LoVo (cell line): Measurements from ENCODE around the gene PRKCZ.

Source experiments
- DNase-seq: peaks from one replicate; pipeline ENCODE4 v3.0.0-alpha.2; 2016; ENCODE audit warnings: low spot score

PRKCZ gene

DNA sequence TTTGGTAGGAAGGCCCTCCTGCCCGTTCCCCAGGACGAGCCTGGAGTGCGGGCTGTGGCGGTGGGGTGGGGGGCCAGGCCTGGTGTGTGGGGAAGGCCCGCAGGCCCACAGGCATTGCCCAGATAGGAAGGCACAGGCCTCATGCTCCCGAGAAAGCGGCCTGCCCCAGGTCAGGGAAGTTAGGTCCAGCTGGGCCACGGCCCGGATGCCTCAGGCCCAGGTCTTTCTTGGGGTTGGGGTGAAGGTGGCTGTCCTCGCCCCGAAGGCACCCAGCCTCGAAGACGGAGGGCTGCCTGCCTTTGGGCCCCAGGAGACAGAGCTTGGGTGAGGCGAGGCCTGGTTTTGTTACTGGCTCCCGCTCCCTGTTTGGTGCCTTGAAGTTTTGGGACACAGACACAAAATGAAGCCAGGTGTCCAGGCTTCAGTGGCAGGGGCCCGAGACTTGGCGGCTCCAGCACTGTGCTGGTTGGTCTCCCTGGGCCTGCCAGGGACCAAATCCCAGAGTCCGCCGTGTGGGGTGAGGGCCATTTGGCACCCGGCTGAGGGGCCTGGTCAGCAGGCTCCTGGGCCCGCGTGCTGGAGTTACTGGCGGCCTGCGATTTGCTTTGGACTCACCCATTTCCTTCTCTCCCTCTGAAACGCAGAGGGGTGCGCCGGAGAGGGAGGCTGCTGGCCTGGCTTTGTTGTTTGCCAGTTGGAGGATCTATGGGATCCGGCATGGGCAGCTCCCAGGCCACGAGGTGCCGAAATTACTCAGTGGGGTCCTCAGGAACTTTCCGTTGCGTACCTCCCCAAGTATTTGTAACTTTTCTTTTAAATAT, 179.9 kb downstream of the PRKCZ start:
- DNase-seq, result no peak

DNA sequence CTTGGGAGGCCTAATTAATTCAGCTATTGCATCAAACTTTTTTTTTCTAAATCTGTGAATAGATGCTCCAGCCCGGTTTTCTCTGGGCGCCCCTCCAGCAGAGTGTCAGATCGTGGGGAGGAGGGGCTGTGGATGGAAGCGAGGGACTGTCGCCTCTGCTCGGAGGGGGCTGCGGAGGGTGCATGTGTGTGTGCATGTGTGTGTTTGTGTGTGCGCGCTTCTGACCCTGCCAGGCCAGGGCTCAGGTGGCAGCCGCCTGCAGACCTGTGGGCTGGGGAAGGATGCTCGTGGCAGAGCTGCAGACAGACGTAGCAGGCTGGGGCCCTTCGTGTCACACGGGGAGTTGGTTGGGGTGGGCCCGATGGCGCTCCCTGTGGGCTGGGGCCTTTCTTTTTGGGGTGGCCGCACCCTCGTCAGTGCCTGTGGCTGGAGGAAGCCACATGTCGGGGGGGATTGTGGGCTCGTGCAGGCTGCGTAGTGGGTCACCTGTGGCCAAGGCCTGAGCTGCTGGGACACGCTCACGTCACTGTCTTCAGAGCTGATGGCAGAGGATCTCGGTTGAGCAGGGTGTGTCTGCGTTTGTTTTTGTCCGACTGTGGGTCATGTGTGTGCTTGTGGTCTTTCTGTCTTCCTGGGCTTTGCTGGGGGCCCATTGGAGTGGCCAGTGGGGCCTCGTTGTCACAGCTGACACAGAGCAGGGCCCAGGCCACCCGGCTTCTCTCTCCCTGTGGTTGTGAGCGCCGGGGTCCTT, 180.7 kb downstream of the PRKCZ start:
- DNase-seq, result no peak

DNA sequence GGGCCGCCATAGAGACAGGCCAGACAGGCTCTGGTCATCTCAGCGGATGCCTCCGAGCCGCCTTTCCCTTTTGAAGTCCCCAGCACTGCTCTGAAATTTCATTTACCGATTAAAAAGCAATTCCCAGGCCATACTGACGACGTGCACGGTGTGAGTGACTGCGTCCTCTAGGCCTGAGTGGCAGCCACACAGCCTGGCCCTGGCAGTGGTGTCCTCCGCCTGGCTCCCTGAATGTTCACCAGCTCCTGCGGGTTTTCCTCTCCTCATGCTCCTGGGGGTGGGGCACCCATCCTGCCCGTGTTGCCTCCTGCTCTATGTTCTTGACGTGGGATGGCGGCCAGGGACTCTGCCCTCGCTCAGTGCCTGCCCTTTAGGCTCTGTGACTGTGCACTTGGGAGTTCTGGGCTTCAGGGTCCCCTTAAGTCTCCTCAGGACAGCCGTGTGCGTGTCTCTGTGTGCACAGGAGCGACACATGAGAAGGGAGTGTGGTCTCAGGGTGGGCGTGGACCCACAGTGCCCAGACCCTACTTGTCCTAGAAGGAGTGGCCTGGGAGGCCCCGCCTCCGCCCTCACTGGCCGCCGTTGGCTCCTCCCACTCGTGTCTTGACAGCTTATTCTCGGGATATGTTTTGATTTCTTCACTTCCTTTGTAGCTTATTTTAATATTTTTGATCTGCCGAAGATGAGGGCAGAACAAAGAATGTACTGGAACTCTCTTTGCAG, 181.5 kb downstream of the PRKCZ start:
- DNase-seq, result no peak

DNA sequence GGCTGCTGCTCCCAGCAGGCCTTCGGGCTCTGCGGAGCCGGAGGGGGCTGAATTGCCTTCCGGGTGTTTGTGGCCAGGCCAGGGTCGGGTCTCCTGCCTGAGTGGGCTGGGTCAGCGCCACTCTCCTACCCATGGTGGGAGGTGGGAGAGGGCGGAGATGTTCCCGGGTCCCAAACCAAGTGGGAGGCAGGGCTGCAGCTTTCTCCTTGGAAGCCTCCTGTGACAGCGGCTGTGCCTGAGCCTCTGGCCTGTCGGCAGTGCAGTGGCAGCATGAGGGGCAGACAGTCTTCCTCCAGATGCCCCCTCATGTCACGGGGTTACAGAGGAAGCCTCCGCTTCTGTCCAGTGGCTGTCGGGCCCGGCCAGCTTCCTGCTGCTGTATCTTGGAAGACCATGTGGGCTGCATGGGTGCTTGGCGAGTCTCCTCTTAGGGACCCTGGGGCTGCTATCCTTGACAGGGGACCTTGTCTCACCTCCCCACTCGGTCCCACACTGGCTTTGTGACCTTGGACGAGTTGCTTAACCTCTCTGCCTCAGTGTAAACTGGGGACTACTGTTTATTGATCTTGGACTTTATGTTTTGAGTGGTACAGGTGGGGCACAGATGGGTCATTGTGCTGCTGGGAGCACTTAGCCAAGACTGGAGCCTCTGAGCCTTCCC, 182.2 kb downstream of the PRKCZ start:
- DNase-seq, result no peak

DNA sequence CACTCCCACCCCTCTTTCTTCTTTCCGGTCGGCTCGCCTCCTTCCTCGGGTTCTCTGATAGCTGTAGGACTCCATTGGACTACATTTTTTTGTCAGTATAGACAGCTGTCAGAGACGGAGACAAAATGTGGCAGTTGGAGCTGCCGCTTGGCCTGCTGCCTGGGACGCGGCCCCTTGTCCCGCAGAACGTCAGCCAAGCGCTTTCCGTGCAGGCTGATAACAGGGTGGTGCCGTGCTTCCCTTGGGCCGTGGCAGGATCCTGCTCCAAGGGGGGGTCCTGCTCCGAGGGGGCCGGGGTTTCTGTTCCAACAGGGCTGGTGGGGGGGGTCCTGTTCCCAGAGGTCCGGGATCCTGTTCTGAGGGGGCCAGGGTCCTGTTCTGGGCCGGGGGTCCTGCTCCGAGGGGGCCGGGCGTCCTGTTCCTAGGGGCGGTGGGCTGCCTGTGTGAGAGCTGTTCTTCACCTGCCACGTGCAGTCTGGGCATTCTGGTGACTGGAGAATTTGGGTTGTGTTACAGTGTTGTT, 182.8 kb downstream of the PRKCZ start:
- no peak for DNase-seq

DNA sequence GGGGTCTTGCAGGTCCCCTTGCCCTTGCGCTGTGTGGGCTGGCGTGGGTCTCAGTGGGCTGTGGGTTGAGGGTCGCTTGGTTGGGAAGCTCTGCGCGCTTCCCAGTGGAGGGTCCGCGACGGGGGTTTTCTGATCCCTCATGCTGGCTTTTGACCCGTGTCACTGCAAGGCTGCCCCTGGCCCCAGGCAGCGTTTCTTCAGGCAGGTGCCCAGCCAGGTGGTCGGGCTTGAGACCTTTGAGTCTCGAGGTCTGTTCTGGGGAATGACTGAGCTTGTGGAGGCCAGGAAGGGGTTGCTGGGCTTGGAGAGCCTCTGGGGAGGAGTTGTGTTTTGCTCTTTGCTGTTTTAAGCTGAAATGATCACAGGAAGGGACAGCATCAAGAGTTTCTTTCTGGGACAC, 183.3 kb downstream of the PRKCZ start:
- no peak for DNase-seq

DNA sequence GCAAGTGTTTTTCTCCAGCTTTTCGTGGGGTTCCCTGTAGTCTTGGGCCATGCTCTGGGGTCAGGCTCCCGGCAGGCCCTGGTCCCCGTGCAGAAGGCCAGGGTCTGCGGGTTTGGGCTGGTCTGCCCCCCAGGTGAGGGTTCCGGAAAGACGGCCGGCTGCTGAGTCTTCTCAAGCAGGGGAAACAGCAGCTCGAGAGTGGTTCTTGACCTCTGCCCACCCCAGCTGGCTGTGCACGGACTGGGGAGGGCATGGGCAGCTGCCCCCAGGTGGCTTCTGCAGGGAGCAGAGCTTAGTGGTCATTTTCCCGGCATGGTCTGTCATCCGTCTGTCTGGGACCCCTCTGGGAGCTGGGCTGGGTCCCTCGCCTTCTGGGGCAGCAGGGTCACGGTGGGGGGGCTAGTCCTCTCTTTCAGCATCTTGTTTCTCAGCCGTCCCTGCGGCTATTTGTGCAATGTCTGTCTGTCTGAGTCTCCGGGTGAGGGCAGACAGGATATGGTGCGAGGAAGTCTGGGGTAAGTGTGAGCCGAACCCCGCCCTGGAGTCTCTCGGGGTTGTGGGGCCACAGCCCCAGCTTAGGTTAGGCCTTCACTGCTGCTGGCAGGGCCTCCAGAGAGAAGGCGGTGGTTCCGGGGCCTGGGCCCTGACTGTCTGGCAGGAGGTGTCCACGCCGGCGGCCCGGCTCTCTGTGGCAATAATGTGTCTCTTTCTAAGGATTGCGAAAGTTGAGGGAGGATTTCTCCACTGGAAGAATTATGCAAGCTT, 184.0 kb downstream of the PRKCZ start:
- DNase-seq, result no peak

DNA sequence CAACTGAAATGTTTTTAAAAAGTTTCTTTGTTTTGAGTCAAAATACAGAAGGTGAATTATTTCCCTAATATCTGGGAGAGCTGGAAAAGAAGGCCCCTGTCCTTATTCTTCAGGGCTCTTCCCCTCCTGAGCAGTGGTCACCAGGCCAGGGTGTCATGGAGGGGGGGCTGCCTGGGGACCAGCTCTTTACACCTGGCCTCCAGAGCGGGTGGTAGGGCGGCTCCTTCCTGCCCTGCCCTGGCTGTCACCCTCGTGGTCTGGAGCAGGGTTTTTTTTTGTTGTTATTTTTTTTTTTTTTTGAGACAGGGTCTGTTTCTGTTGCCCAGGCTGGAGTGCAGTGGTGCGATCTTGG, 184.5 kb downstream of the PRKCZ start:
- DNase-seq, result no peak
